Measurements from ENCODE around the gene KLHDC7A. TPM values are rescaled to one million over a fixed set of nuclear protein-coding genes. Genes with fewer than 3 reads are reported as not detected.

Gene KLHDC7A
- total and polyA plus RNA-seq, 2 of the 4 experiments (the other 2 are of a cell fraction): not detected

DNA sequence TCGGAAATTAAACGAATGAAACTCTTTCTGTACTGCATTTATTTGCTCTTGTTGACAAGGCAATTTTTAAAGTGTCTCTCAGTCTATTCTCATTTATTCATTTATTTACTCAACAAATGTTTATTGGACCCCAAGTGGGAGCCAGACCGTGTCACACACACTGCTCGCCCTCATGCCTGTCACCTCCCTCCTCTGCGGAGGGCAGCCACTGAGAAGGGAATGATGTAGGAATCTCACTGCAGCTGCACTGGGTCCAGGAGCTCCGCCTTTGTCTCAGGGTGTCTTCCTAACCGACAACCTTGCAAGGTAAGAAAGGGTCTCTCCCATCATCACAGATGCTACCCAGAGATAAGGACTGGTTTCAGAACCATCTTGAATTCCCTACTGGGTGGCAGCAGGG is 14.1 kb upstream of the KLHDC7A start:
- TF ChIP-seq BHLHE40 (IDR thresholded peaks at IDR 0.05; ENCODE audit: low read depth, low read length) (no peak), RAD21 (IDR thresholded peaks at IDR 0.05; ENCODE audit: low read length) (no peak), RFX5 (IDR thresholded peaks at IDR 0.05; ENCODE audit: low read depth, low read length) (no peak), MAZ (IDR thresholded peaks at IDR 0.05; ENCODE audit: borderline replicate concordance, low read depth, low read length) (no peak), CEBPB (IDR thresholded peaks at IDR 0.05; ENCODE audit: low read depth, low read length) (no peak), MAFK (IDR thresholded peaks at IDR 0.05; ENCODE audit: low read depth, low read length) (no peak), FOS (IDR thresholded peaks at IDR 0.05; ENCODE audit: low read depth, low read length) (no peak), SMC3 (IDR thresholded peaks at IDR 0.05; ENCODE audit: low read depth, low read length) (no peak), NFE2L2 (IDR thresholded peaks at IDR 0.05; ENCODE audit: low read depth, low read length) (no peak), POLR2A (IDR thresholded peaks at IDR 0.05; ENCODE audit: low read depth, low read length) (no peak), CHD1 (IDR thresholded peaks at IDR 0.05; ENCODE audit: low read depth, low read length) (no peak), USF2 (IDR thresholded peaks at IDR 0.05; ENCODE audit: low read depth, low read length) (no peak)
- TF ChIP-seq, protein P1, sequence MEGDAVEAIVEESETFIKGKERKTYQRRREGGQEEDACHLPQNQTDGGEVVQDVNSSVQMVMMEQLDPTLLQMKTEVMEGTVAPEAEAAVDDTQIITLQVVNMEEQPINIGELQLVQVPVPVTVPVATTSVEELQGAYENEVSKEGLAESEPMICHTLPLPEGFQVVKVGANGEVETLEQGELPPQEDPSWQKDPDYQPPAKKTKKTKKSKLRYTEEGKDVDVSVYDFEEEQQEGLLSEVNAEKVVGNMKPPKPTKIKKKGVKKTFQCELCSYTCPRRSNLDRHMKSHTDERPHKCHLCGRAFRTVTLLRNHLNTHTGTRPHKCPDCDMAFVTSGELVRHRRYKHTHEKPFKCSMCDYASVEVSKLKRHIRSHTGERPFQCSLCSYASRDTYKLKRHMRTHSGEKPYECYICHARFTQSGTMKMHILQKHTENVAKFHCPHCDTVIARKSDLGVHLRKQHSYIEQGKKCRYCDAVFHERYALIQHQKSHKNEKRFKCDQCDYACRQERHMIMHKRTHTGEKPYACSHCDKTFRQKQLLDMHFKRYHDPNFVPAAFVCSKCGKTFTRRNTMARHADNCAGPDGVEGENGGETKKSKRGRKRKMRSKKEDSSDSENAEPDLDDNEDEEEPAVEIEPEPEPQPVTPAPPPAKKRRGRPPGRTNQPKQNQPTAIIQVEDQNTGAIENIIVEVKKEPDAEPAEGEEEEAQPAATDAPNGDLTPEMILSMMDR (conservative IDR thresholded peaks at IDR 0.05; ENCODE audit: low read depth, low read length): no peak
- TF ChIP-seq, protein P2, sequence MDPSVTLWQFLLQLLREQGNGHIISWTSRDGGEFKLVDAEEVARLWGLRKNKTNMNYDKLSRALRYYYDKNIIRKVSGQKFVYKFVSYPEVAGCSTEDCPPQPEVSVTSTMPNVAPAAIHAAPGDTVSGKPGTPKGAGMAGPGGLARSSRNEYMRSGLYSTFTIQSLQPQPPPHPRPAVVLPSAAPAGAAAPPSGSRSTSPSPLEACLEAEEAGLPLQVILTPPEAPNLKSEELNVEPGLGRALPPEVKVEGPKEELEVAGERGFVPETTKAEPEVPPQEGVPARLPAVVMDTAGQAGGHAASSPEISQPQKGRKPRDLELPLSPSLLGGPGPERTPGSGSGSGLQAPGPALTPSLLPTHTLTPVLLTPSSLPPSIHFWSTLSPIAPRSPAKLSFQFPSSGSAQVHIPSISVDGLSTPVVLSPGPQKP (IDR thresholded peaks at IDR 0.05; ENCODE audit: borderline replicate concordance, low read depth, low read length): no peak
- Histone ChIP-seq H3K79me1 (ENCODE audit: low read depth in 1 of 2, low read length in 2 of 2) (no peaks in the 10 kb centered on the region), H3K14ac (replicated peaks; ENCODE audit: low read depth, low read length) (no peak overlapping the region), H3K23ac (ENCODE audit: low read depth, low read length) (no peak overlapping the region), H3K27me3 (ENCODE audit: control insufficient read depth, insufficient read depth, low read length) (no peaks in the 10 kb centered on the region), H4K91ac (ENCODE audit: insufficient read depth, low read depth, low read length) (no peak overlapping the region), H2BK20ac (ENCODE audit: low read depth, low read length) (no peak overlapping the region), H3K27ac (ENCODE audit: insufficient read depth, low read length) (no peak overlapping the region), H3K4me3 (ENCODE audit: insufficient read depth, low read depth, low read length) (no peak overlapping the region), H3K9me3 (ENCODE audit: control insufficient read depth, insufficient read depth, low read length) (peaks cover 33% of the 10 kb centered on the region), H3K4me1 (ENCODE audit: control insufficient read depth, insufficient read depth, low read length) (no peaks in the 10 kb centered on the region), H2AK5ac (ENCODE audit: low read depth, low read length) (no peak overlapping the region), H2BK120ac (ENCODE audit: low read depth, low read length) (no peak overlapping the region), H2AFZ (replicated peaks; ENCODE audit: low read length, poor library complexity) (no peak overlapping the region), H2BK15ac (ENCODE audit: low read depth, low read length) (no peak overlapping the region), H4K20me1 (ENCODE audit: insufficient read depth, low read length) (no peaks in the 10 kb centered on the region), H3K9ac (ENCODE audit: low read depth, low read length) (no peak overlapping the region), H3K9me1 (ENCODE audit: insufficient read depth, low read length) (no peaks in the 10 kb centered on the region), H4K8ac (ENCODE audit: low read depth in 2 of 2, low read length in 2 of 2) (no peak overlapping the region), H3K56ac (ENCODE audit: extremely low read depth, insufficient read depth, low read length) (no peak overlapping the region), H3K36me3 (ENCODE audit: control insufficient read depth, insufficient read depth, low read length) (no peaks in the 10 kb centered on the region), H3K18ac (ENCODE audit: low read depth, low read length) (no peak overlapping the region), H3K4me2 (ENCODE audit: low read depth, low read length) (no peak overlapping the region), H3K4ac (ENCODE audit: low read depth, low read length) (no peak overlapping the region), H2BK5ac (ENCODE audit: low read depth, low read length, poor library complexity, severe bottlenecking) (no peak overlapping the region), H4K5ac (ENCODE audit: low read depth, low read length) (no peak overlapping the region), H2AK9ac (replicated peaks; ENCODE audit: low read depth, low read length, poor library complexity) (no peak overlapping the region)
- no peak for DNase-seq
- CTCF ChIA-PET: no interaction called here
- no TSS peak for BruUV-seq (replicated peaks)
- dilution Hi-C loops (cut with HindIII; ENCODE audit: low sequenced_read_pairs, unreplicated experiment) (no loop called here), intact Hi-C loops (cut with micrococcal nuclease) (no loop called here), in situ Hi-C loops (cut with MboI; ENCODE audit: low sequenced_read_pairs) (no loop called here)
- POLR2A ChIA-PET (ENCODE audit: unreplicated experiment): no interaction called here
- ATAC-seq (ENCODE audit: low read depth): no peak
- 53% methylated on average over 2 of the region's 7 CpGs; no CpG with 5 or more reads in 1 of the 2 experiments for WGBS, 2 experiments (ENCODE audit: extremely low coverage in 2 of 2, insufficient read length in 1 of 2)

All from IMR-90 (cell line).